ENCODE data around the gene GRAMD2A. TPM values are rescaled to one million over a fixed set of nuclear protein-coding genes. Genes with fewer than 3 reads are reported as not detected.
A peak's percentile ranks its signal among the peaks of the same experiment; 100 is the strongest.

The GRAMD2A gene
- total RNA-seq, 3 donors from 2014 or later = 0.98 to 8.0 (median 2.5) TPM

DNA sequence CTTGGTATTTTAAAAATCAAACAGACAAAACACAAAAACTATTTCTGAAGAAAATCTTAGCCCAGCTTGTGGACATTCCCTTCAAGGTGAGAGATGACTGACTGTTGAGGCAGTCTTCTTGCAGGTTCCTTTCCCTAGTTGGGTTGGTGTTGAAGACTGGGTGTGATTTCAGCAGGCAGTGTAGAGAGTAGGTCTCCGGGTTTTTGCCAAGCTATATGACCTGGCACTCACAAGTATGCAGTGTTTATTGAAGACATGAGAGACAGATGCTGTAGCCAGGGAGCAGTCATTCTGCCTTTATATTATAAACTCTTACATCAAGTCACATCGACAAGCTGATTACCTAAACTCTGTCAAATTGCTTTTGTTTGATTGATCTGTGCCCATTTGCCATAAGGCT is 61.9 kb downstream of the GRAMD2A start:
- Histone ChIP-seq H3K4me3 (no peak overlapping the region), H3K36me3 (ENCODE audit: low read depth) (no peaks in the 10 kb centered on the region), H3K9me3 (no peaks in the 10 kb centered on the region), H3K4me1 (ENCODE audit: low read depth) (peaks cover 11% of the 10 kb centered on the region)
- intact Hi-C loops (cut with DNase I, micrococcal nuclease) = no loop called here
- no peak for DNase-seq
- peak; percentile 20 for ATAC-seq
- TF ChIP-seq, protein P1, sequence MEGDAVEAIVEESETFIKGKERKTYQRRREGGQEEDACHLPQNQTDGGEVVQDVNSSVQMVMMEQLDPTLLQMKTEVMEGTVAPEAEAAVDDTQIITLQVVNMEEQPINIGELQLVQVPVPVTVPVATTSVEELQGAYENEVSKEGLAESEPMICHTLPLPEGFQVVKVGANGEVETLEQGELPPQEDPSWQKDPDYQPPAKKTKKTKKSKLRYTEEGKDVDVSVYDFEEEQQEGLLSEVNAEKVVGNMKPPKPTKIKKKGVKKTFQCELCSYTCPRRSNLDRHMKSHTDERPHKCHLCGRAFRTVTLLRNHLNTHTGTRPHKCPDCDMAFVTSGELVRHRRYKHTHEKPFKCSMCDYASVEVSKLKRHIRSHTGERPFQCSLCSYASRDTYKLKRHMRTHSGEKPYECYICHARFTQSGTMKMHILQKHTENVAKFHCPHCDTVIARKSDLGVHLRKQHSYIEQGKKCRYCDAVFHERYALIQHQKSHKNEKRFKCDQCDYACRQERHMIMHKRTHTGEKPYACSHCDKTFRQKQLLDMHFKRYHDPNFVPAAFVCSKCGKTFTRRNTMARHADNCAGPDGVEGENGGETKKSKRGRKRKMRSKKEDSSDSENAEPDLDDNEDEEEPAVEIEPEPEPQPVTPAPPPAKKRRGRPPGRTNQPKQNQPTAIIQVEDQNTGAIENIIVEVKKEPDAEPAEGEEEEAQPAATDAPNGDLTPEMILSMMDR (IDR thresholded peaks at IDR 0.05) = no peak

DNA sequence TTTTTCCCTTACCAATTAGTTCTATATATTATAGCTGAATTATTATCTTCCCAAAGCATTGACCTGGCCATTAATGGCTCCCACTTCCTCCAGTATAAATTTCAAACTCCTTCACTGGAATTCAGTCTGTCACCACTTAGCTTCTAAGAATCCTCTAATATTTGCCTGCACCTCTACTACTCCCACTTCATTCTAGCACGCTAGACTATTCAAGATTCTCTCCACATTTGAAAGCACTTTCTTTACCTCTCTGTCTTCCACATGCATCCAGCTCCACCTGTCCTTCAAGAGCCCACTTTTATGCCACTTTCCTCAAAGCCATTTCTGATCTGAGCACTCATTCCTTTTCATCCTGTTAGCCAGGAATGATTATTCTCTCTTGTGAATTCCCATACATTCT is 64.4 kb downstream of the GRAMD2A start:
- no peak for ATAC-seq
- H3K36me3 ChIP-seq (ENCODE audit: low read depth) = no peaks in the 10 kb centered on the region
- H3K9me3 ChIP-seq = no peaks in the 10 kb centered on the region
- DNase-seq = no peak
- intact Hi-C loops (cut with DNase I, micrococcal nuclease) = no loop called here
- no peak overlapping the region for H3K4me3 ChIP-seq
- peaks cover 16% of the 10 kb centered on the region for H3K4me1 ChIP-seq (ENCODE audit: low read depth)
- TF ChIP-seq, protein P1 (IDR thresholded peaks at IDR 0.05) = no peak

DNA sequence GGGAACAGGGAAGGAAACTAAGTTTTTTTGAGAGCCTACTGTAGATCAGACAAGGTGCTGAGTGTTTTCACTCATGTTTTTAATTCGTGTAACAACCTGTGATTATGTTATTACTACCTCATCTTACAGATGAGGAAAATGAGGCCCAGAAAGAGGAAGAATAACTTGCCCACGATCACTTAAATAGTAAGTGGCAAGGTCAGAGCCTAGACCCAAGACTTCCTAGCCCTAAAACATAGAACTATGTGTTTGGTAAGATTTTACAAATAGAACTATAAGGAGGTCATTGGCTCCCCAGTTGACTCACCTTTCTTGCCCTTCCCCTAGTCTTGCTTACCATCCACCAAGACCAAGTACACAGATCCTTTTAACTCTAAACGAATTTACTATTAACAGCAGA is 65.7 kb downstream of the GRAMD2A start:
- H3K4me1 ChIP-seq (ENCODE audit: low read depth) = peaks cover 9% of the 10 kb centered on the region
- intact Hi-C loops (cut with DNase I, micrococcal nuclease) = no loop called here
- DNase-seq = no peak
- no peaks in the 10 kb centered on the region for H3K9me3 ChIP-seq
- H3K4me3 ChIP-seq = no peak overlapping the region
- H3K36me3 ChIP-seq (ENCODE audit: low read depth) = no peaks in the 10 kb centered on the region
- no peak for ATAC-seq
- TF ChIP-seq, protein P1 (IDR thresholded peaks at IDR 0.05) = no peak

DNA sequence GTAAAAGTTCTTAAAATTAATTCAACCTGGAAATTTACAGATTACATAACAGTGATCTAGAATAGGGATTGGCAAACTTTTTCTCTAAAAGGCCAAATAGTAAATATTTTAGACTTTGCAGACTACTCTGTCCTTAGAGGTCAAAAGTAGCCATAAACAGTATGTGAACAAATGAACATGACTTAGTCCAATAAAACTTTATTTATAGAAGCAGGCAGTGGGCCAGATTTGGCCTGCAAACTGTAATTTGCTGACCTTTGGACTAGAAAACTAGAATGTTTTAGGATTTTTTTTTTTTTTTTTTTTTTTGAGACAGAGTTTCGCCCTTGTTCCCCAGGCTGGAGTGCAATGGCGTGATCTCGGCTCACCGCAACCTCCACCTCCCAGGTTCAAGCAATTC is 67.3 kb downstream of the GRAMD2A start:
- Histone ChIP-seq H3K9me3 (no peaks in the 10 kb centered on the region), H3K36me3 (ENCODE audit: low read depth) (no peaks in the 10 kb centered on the region), H3K4me1 (ENCODE audit: low read depth) (peaks cover 5% of the 10 kb centered on the region), H3K4me3 (no peak overlapping the region)
- intact Hi-C loops (cut with DNase I, micrococcal nuclease) = no loop called here
- TF ChIP-seq, protein P1 (IDR thresholded peaks at IDR 0.05) = no peak
- ATAC-seq (peak; percentile 76), DNase-seq (peak in 1 of 3 donors; percentile 35)

DNA sequence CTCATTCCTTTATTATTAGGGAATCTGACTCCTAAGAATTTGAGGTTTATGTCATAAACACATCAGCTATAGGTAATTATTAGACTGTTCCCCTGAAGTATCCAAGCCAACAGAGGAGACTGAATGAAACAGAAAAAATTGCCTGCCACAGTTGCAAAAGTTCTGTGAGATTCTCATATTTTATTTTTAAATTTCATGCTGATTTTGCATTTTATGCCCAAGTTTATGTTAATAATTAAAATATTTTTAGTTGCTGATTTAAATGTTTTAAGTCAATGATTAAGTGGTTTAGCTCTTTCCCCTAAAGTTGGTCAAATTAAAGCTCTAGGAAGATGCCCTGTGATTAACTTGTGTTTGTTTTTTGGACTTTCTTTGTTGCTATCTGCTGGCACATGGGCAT is 69.2 kb downstream of the GRAMD2A start:
- H3K9me3 ChIP-seq = no peaks in the 10 kb centered on the region
- TF ChIP-seq, protein P1 (IDR thresholded peaks at IDR 0.05) = no peak
- intact Hi-C loops (cut with DNase I, micrococcal nuclease) = no loop called here
- H3K36me3 ChIP-seq (ENCODE audit: low read depth) = no peaks in the 10 kb centered on the region
- no peak overlapping the region for H3K4me3 ChIP-seq
- peaks cover 5% of the 10 kb centered on the region for H3K4me1 ChIP-seq (ENCODE audit: low read depth)
- DNase-seq (no peak), ATAC-seq (no peak)

DNA sequence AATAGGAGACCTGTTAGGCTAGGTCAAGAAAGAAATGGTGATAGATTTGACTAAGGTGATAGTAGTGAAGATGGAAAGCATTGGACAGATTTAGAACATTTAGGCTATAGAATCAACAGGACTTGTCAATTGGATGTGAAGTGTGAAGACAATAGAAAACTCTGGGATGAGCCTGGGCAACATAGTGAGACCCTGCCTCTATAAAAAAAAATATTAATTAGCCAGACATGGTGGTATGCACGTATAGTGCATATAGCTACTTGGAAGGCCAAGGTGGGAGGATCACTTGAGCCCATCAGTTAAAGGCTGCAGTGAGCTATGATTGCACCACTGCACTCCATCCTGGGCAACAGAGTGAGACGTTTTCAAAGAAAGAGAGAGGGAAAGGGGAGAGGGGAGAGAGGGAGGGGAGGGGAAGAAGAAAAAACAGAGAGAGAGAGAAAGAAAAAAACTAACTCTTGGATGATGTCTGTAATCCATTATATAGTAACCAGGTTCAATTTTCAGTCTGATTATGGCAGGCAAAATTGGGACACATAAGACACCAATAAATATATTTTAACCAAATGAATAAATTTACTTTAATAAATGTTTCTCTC is 69.8 kb downstream of the GRAMD2A start:
- Histone ChIP-seq H3K4me1 (ENCODE audit: low read depth) (peaks cover 5% of the 10 kb centered on the region), H3K9me3 (no peaks in the 10 kb centered on the region), H3K36me3 (ENCODE audit: low read depth) (no peaks in the 10 kb centered on the region), H3K4me3 (no peak overlapping the region)
- intact Hi-C loops (cut with DNase I, micrococcal nuclease) = no loop called here
- no peak for ATAC-seq
- DNase-seq = no peak
- TF ChIP-seq, protein P1 (IDR thresholded peaks at IDR 0.05) = no peak

Data from mucosa of descending colon (tissue), 3 donors.